A549 (cell line): Measurements from ENCODE around the gene P3R3URF. TPM values are rescaled to one million over a fixed set of nuclear protein-coding genes. Genes with fewer than 3 reads are reported as not detected.

ENCODE experiments used
- ATAC-seq, 2 experiments: fragments of 200-7000 bp in 1 of 2; fragments of >200 bp in 1 of 2; cut with Nextera tagmentation in 1 of 2; cut with Tn5 transposase in 1 of 2; 3 replicates each; pipeline versions ENCODE4 v1.8.0 to v1.9.1; 2018 to 2020; ENCODE audit warnings: mild to moderate bottlenecking in 1 of 2, moderate library complexity in 1 of 2
- CTCF ChIA-PET: fragments of 300-600 bp; sonication (Branson Sonifier 250); formaldehyde crosslinking; extraction: SDS; loops from one replicate; lab custom pipeline; 2021; ENCODE audit warnings: antibody characterized with exemption, inconsistent platforms; lab: Yijun Ruan, JAX
- POLR2A ChIA-PET: fragments of 350-600 bp; formaldehyde crosslinking; extraction: SDS; loops from one replicate; lab custom pipeline; 2021; ENCODE audit warnings: antibody characterized with exemption, inconsistent platforms; lab: Yijun Ruan, JAX
- DNase-seq, 2 experiments: peaks; one replicate each; pipeline versions ENCODE4 v3.0.0 to v3.0.0-alpha.2; 2011 to 2016; ENCODE audit warnings: low read depth in 1 of 2, low spot score in 1 of 2
- FAIRE-seq: peaks from 2 replicates; lab custom pipeline; 2011; peaks lifted over from hg19 to GRCh38; lab: Jason Lieb, UNC
- H3K27ac ChIP-seq, 2 experiments: fragments of >200 bp; sonication (Bioruptor Twin); formaldehyde crosslinking; 3 replicates each; pipeline ENCODE4 v1.5.1; 2016 to 2017
- H3K4me1 ChIP-seq: fragments of >200 bp; sonication (Bioruptor Twin); formaldehyde crosslinking; 3 replicates; pipeline ENCODE4 v1.6.1; 2016
- H3K4me2 ChIP-seq: fragments of >200 bp; sonication (Bioruptor Twin); formaldehyde crosslinking; 3 replicates; pipeline ENCODE4 v1.6.1; 2016
- H3K4me3 ChIP-seq: fragments of >200 bp; sonication (Bioruptor Twin); formaldehyde crosslinking; 3 replicates; pipeline ENCODE4 v1.5.1; 2016
- H3K9me3 ChIP-seq: fragments of >200 bp; sonication (Bioruptor Twin); formaldehyde crosslinking; 3 replicates; pipeline ENCODE4 v1.6.1; 2016
- BCL3 ChIP-seq: fragments of >200 bp; sonication (Bioruptor Twin); formaldehyde crosslinking; IDR thresholded peaks from 3 replicates; pipeline ENCODE4 v1.6.1; 2016
- BHLHE40 ChIP-seq: IDR thresholded peaks from 2 replicates; pipeline ENCODE4 v1.6.1; 2012; ENCODE audit warnings: low read depth, low read length, inconsistent platforms
- CEBPB ChIP-seq, 2 experiments: fragments of >200 bp in 1 of 2; sonication (Bioruptor Twin) in 1 of 2; formaldehyde crosslinking in 1 of 2; IDR thresholded peaks; 2 replicates each; pipeline ENCODE4 v1.6.1; 2012 to 2016
- CTCF ChIP-seq: fragments of >200 bp; sonication (Bioruptor Twin); formaldehyde crosslinking; IDR thresholded peaks from 3 replicates; pipeline ENCODE4 v1.5.1; 2016
- EHMT2 ChIP-seq: fragments of 200-600 bp; sonication (generic); IDR thresholded peaks from 2 replicates; pipeline ENCODE4 v1.6.1; 2016; ENCODE audit warnings: antibody characterized with exemption, low read depth, mild to moderate bottlenecking, moderate library complexity
- FOSB ChIP-seq: fragments of 250-450 bp; sonication (Bioruptor Pico); IDR thresholded peaks from 2 replicates; pipeline ENCODE4 v1.5.0; 2020; ENCODE audit warnings: mild to moderate bottlenecking, moderate library complexity
- FOXS1 ChIP-seq: fragments of 250-450 bp; sonication (Bioruptor Pico); IDR thresholded peaks from 2 replicates; pipeline ENCODE4 v1.5.0; 2020; ENCODE audit warnings: mild to moderate bottlenecking, moderate library complexity
- HMGXB4 ChIP-seq: fragments of 250-450 bp; sonication (Bioruptor Pico); IDR thresholded peaks from 2 replicates; pipeline ENCODE4 v1.5.0; 2021; ENCODE audit warnings: mild to moderate bottlenecking, moderate library complexity, borderline replicate concordance
- JUN ChIP-seq, 2 experiments: fragments of >200 bp; sonication (Bioruptor Twin); formaldehyde crosslinking; IDR thresholded peaks; 2 replicates in 1 of 2; 3 replicates in 1 of 2; pipeline ENCODE4 v1.6.1; 2016 to 2017
- KDM1A ChIP-seq: fragments of 200-600 bp; sonication (generic); IDR thresholded peaks from 2 replicates; pipeline ENCODE4 v1.6.1; 2016; ENCODE audit warnings: low read depth, mild to moderate bottlenecking
- KDM5A ChIP-seq: fragments of 200-600 bp; sonication (generic); IDR thresholded peaks from 2 replicates; pipeline ENCODE4 v1.6.1; 2016; ENCODE audit warnings: antibody characterized with exemption, mild to moderate bottlenecking
- MYC ChIP-seq: IDR thresholded peaks from 2 replicates; pipeline ENCODE4 v1.6.1; 2012; ENCODE audit warnings: mild to moderate bottlenecking, inconsistent platforms, low read length, improper control_type of control experiment, borderline replicate concordance
- NPAS2 ChIP-seq: fragments of 250-450 bp; sonication (Bioruptor Pico); IDR thresholded peaks from 2 replicates; pipeline ENCODE4 v1.8.0; 2022; ENCODE audit warnings: mild to moderate bottlenecking, moderate library complexity, borderline replicate concordance
- NR3C1 ChIP-seq: fragments of >200 bp; sonication (Bioruptor Twin); formaldehyde crosslinking; IDR thresholded peaks from 3 replicates; pipeline ENCODE4 v1.6.1; 2017
- PHF8 ChIP-seq: fragments of 200-600 bp; sonication (generic); IDR thresholded peaks from 2 replicates; pipeline ENCODE4 v1.6.1; 2016; ENCODE audit warnings: low read depth, mild to moderate bottlenecking, antibody characterized with exemption, moderate library complexity, borderline replicate concordance
- POLR2A ChIP-seq: IDR thresholded peaks from 2 replicates; pipeline ENCODE4 v1.6.1; 2012; ENCODE audit warnings: mild to moderate bottlenecking, low read length
- RAD21 ChIP-seq, 2 experiments: fragments of >200 bp in 1 of 2; sonication (Bioruptor Twin) in 1 of 2; formaldehyde crosslinking in 1 of 2; IDR thresholded peaks in 1 of 2; conservative IDR thresholded peaks in 1 of 2; 2 replicates in 1 of 2; 3 replicates in 1 of 2; pipeline ENCODE4 v1.6.1; 2012 to 2018; ENCODE audit warnings: inconsistent platforms in 1 of 2
- RFX5 ChIP-seq: fragments of 450-650 bp; IDR thresholded peaks from 2 replicates; pipeline ENCODE4 v1.7.1; 2014; ENCODE audit warnings: antibody characterized with exemption, mild to moderate bottlenecking, moderate library complexity
- SMC3 ChIP-seq: fragments of >200 bp; sonication (Bioruptor Twin); formaldehyde crosslinking; IDR thresholded peaks from 3 replicates; pipeline ENCODE4 v1.6.1; 2018; ENCODE audit warnings: inconsistent platforms
- ZFP36 ChIP-seq: fragments of 450-650 bp; IDR thresholded peaks from 2 replicates; pipeline ENCODE4 v1.6.1; 2014; ENCODE audit warnings: borderline replicate concordance; ENCODE audit not compliant: partially characterized antibody
- ZSCAN20 ChIP-seq: fragments of 250-450 bp; sonication (Bioruptor Pico); IDR thresholded peaks from 2 replicates; pipeline ENCODE4 v1.8.0; 2022; ENCODE audit warnings: mild to moderate bottlenecking, moderate library complexity
- WGBS: methylation state at CpG from one replicate; pipeline ENCODE4 v1.1.6; 2017; ENCODE audit errors: missing lambda C conversion rate; 5-methylcytosine and 5-hydroxymethylcytosine counted together
- polyA plus RNA-seq, 4 experiments: library from polyadenylated mRNA; depleted of rRNA in 3 of 4; stranded (reverse); fragments of >200 nt; fragmentation: RNase III in 1 of 4; extraction: RNeasy Plus Mini Kit Qiagen cat#74134 plus additional on column Dnase treatment in 1 of 4; gene quantifications; 2 replicates in 3 of 4; 3 replicates in 1 of 4; pipeline ENCODE4 v1.2.3, GENCODE V29; 2011 to 2017

The P3R3URF gene
- polyA plus RNA-seq, 2 of the 4 experiments (the other 2 are of a cell fraction) = not detected

GRCh38 chr1:46197964-46198811 lies 21.9 kb upstream of the P3R3URF start, which contains the start of gene POMGNT1:
Gene POMGNT1 (minus strand): TSS chr1:46198434. CDS start chr1:46197821, 613 bp downstream.
- H3K4me2 ChIP-seq = peak within 1 kb of the TSS; percentile 99
- ChIA-PET CTCF (interaction anchor here (1.4 to 2.5 kb wide), 2 partner anchors 26 to 161 kb away, joined by 4 to 14 read pairs; no protein-coding TSS in a partner anchor), POLR2A (interaction anchor here (0.7 to 1.4 kb wide), 2 partner anchors 26 to 49 kb away, joined by 3 to 4 read pairs; partner anchors contain the start of gene RAD54L)
- WGBS = 0% methylated on average over 6 of the region's 67 CpGs
- peak; percentile 57 to 73 for DNase-seq
- peak within 1 kb of the TSS; percentile 97 to 98 for H3K27ac ChIP-seq
- peak within 1 kb of the TSS; percentile 74 for H3K4me3 ChIP-seq
- H3K4me1 ChIP-seq = peaks cover 9% of the 10 kb centered on the region; the same call in 1 of the 3 replicates
- no peaks in the 10 kb centered on the region for H3K9me3 ChIP-seq
- FAIRE-seq = no peak
- TF ChIP-seq RAD21 (conservative IDR thresholded peaks at IDR 0.05 in 1 of 2, IDR thresholded peaks at IDR 0.05 in 1 of 2) = peak; percentile 37 to 49
- TF ChIP-seq ZFP36 = peak; percentile 73
- no peak for TF ChIP-seq CEBPB (IDR thresholded peaks at IDR 0.05)
- TF ChIP-seq POLR2A = peak; percentile 58
- 0 out of 2 replicates have a peak, but pooled peaks have one; percentile 16 for TF ChIP-seq KDM5A
- peak; percentile 40 for TF ChIP-seq CTCF
- no peak for TF ChIP-seq ZSCAN20 (CRISPR knock-in tag)
- peak; percentile 78; the same call in 1 of the 2 replicates for TF ChIP-seq PHF8
- TF ChIP-seq HMGXB4 (CRISPR knock-in tag) = no peak
- peak; percentile 57 to 76; a peak in 4 of 5 replicates for TF ChIP-seq JUN (IDR thresholded peaks at IDR 0.05)
- TF ChIP-seq MYC = no peak
- peak; percentile 69; the same call in 2 of the 3 replicates for TF ChIP-seq BCL3
- no peak for TF ChIP-seq BHLHE40
- ATAC-seq = peak; percentile 94 to 96

GRCh38 chr1:46197560-46197963 lies 21.3 kb upstream of the P3R3URF start:
- no peak for DNase-seq
- ATAC-seq = no peak; a peak in 1 of 6 replicates
- FAIRE-seq = no peak
- H3K4me1 ChIP-seq = peaks cover 9% of the 10 kb centered on the region; the same call in 1 of the 3 replicates
- no peaks in the 10 kb centered on the region for H3K9me3 ChIP-seq
- TF ChIP-seq ZFP36 (no peak), SMC3 (no peak), NPAS2 (CRISPR knock-in tag) (no peak), NR3C1 (no peak), RFX5 (no peak), HMGXB4 (CRISPR knock-in tag) (no peak), FOSB (CRISPR knock-in tag) (no peak), KDM1A (no peak), PHF8 (no peak), FOXS1 (CRISPR knock-in tag) (no peak), EHMT2 (no peak)
- peak overlapping the region; percentile 74 for H3K4me3 ChIP-seq
- CTCF ChIA-PET = no interaction called here
- POLR2A ChIA-PET = interaction anchor here (1.4 kb wide), 1 partner anchor 26 kb away, joined by 4 read pairs; no protein-coding TSS in a partner anchor
- whole genome bisulfite sequencing = 83% methylated on average over 2 of the region's 9 CpGs
- peak overlapping the region; percentile 99 for H3K4me2 ChIP-seq
- H3K27ac ChIP-seq = peak overlapping the region; percentile 97 to 98
